Measurements from ENCODE around the gene DCBLD1. TPM values are rescaled to one million over a fixed set of nuclear protein-coding genes. Genes with fewer than 3 reads are reported as not detected.
A peak's percentile ranks its signal among the peaks of the same experiment; 100 is the strongest.

DCBLD1 gene
- total and polyA plus RNA-seq, 4 donors: 10.0 to 38.1 (median 13.0) TPM

GRCh38 chr6:117533775-117534174 lies 51.3 kb downstream of the DCBLD1 start:
- Histone ChIP-seq H3K4me3 (no peak overlapping the region), H3K9ac (ENCODE audit: insufficient read depth in 1 of 2, low read length in 2 of 2) (no peak overlapping the region), H3K27me3 (ENCODE audit: control insufficient read depth in 3 of 3, insufficient read depth in 3 of 3, low read length in 2 of 3) (no peaks in the 10 kb centered on the region), H3K27ac (ENCODE audit: low read depth in 1 of 2, low read length in 1 of 2) (no peak overlapping the region), H3K9me3 (ENCODE audit: control insufficient read depth in 4 of 4, insufficient read depth in 3 of 4, low read length in 3 of 4) (no peaks in the 10 kb centered on the region), H3K4me1 (ENCODE audit: control insufficient read depth in 5 of 5, insufficient read depth in 5 of 5, low read length in 5 of 5) (peaks cover 0 to 15% (median 3%) of the 10 kb centered on the region in 5 donors), H3K36me3 (ENCODE audit: control insufficient read depth in 4 of 4, insufficient read depth in 4 of 4, low read length in 4 of 4) (peaks cover 0 to 15% (median 6%) of the 10 kb centered on the region in 4 donors)
- DNase-seq (no peak), ATAC-seq (ENCODE audit: insufficient read depth, low FRiP score) (no peak)
- 92 to 95% methylated on average over 4 of the region's 4 CpGs for WGBS, 2 donors
- TF ChIP-seq CTCF (IDR thresholded peaks at IDR 0.05; ENCODE audit: control extremely low read depth, extremely low read depth): no peak

GRCh38 chr6:117534974-117535373 lies 52.5 kb downstream of the DCBLD1 start:
- H3K9ac ChIP-seq (ENCODE audit: insufficient read depth in 1 of 2, low read length in 2 of 2): no peak overlapping the region
- ATAC-seq (ENCODE audit: insufficient read depth, low FRiP score): no peak
- H3K27me3 ChIP-seq (ENCODE audit: control insufficient read depth in 3 of 3, insufficient read depth in 3 of 3, low read length in 2 of 3): no peaks in the 10 kb centered on the region
- no peak overlapping the region for H3K4me3 ChIP-seq
- H3K9me3 ChIP-seq (ENCODE audit: control insufficient read depth in 4 of 4, insufficient read depth in 3 of 4, low read length in 3 of 4): no peaks in the 10 kb centered on the region
- TF ChIP-seq CTCF (IDR thresholded peaks at IDR 0.05; ENCODE audit: control extremely low read depth, extremely low read depth): no peak
- DNase-seq: no peak
- peaks cover 0 to 14% (median 3%) of the 10 kb centered on the region in 5 donors for H3K4me1 ChIP-seq (ENCODE audit: control insufficient read depth in 5 of 5, insufficient read depth in 5 of 5, low read length in 5 of 5)
- 64 to 69% methylated on average over 3 of the region's 3 CpGs for WGBS, 2 donors
- H3K36me3 ChIP-seq (ENCODE audit: control insufficient read depth in 4 of 4, insufficient read depth in 4 of 4, low read length in 4 of 4): peaks cover 0 to 19% (median 8%) of the 10 kb centered on the region in 4 donors
- H3K27ac ChIP-seq (ENCODE audit: low read depth in 1 of 2, low read length in 1 of 2): peak overlapping the region in 1 of 2 donors; percentile 18

DNA sequence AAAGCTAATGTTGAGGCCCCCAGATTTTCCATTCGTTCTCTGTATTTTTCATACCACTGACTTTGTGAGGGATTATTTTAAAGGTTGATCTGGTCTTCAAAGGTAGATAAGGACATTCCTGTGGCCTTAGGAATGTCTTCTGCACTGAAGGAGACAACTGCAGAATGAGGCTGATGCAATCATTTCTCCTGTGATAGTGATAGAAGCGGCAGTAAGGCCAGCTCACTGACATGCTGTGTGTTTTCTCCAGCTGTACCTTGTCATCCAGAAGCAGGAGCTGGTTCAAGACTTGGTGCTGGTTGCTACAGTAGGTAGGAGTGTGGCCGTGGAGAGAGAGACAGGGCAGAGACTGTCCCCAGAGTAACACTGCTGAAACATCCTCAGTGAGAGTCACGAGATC lies 53.8 kb downstream of the DCBLD1 start:
- TF ChIP-seq CTCF (IDR thresholded peaks at IDR 0.05; ENCODE audit: control extremely low read depth, extremely low read depth): no peak
- H3K4me1 ChIP-seq (ENCODE audit: control insufficient read depth in 5 of 5, insufficient read depth in 5 of 5, low read length in 5 of 5): peaks cover 0 to 2% (median under 1%) of the 10 kb centered on the region in 5 donors
- no peak overlapping the region for H3K4me3 ChIP-seq
- no peak overlapping the region for H3K9ac ChIP-seq (ENCODE audit: insufficient read depth in 1 of 2, low read length in 2 of 2)
- H3K27ac ChIP-seq (ENCODE audit: low read depth in 1 of 2, low read length in 1 of 2): no peak overlapping the region
- no peaks in the 10 kb centered on the region for H3K9me3 ChIP-seq (ENCODE audit: control insufficient read depth in 4 of 4, insufficient read depth in 3 of 4, low read length in 3 of 4)
- H3K27me3 ChIP-seq (ENCODE audit: control insufficient read depth in 3 of 3, insufficient read depth in 3 of 3, low read length in 2 of 3): no peaks in the 10 kb centered on the region
- peaks cover 5 to 30% (median 12%) of the 10 kb centered on the region in 4 donors for H3K36me3 ChIP-seq (ENCODE audit: control insufficient read depth in 4 of 4, insufficient read depth in 4 of 4, low read length in 4 of 4)
- ATAC-seq (ENCODE audit: insufficient read depth, low FRiP score) (no peak), DNase-seq (no peak)
- WGBS, 2 donors: 90 to 92% methylated on average over 4 of the region's 4 CpGs

- no peaks in the 10 kb centered on the region for H3K9me3 ChIP-seq (ENCODE audit: control insufficient read depth in 4 of 4, insufficient read depth in 3 of 4, low read length in 3 of 4)
- DNase-seq (no peak), ATAC-seq (ENCODE audit: insufficient read depth, low FRiP score) (no peak)
- H3K9ac ChIP-seq (ENCODE audit: insufficient read depth in 1 of 2, low read length in 2 of 2): no peak overlapping the region
- H3K27ac ChIP-seq (ENCODE audit: low read depth in 1 of 2, low read length in 1 of 2): no peak overlapping the region
- no peaks in the 10 kb centered on the region for H3K4me1 ChIP-seq (ENCODE audit: control insufficient read depth in 5 of 5, insufficient read depth in 5 of 5, low read length in 5 of 5)
- no peak overlapping the region for H3K4me3 ChIP-seq
- no peaks in the 10 kb centered on the region for H3K27me3 ChIP-seq (ENCODE audit: control insufficient read depth in 3 of 3, insufficient read depth in 3 of 3, low read length in 2 of 3)
- peaks cover 5 to 35% (median 11%) of the 10 kb centered on the region in 4 donors for H3K36me3 ChIP-seq (ENCODE audit: control insufficient read depth in 4 of 4, insufficient read depth in 4 of 4, low read length in 4 of 4)
- 84 to 87% methylated on average over 9 of the region's 9 CpGs for WGBS, 2 donors
- TF ChIP-seq CTCF (IDR thresholded peaks at IDR 0.05; ENCODE audit: control extremely low read depth, extremely low read depth): no peak
Measured at GRCh38 chr6:117538615-117539014, 56.1 kb downstream of the DCBLD1 start.

Data from lung (tissue), 12 donors.